NOMO-1 treated with dmso at 0.1 percent for 144 hours (cell line): Measurements from ENCODE around the gene PAX2.

Experiments
- DNase-seq: peaks from one replicate; lab custom pipeline; 2025; ENCODE audit not compliant: unreplicated experiment; lab: John Stamatoyannopoulos, UW

PAX2 gene

DNA sequence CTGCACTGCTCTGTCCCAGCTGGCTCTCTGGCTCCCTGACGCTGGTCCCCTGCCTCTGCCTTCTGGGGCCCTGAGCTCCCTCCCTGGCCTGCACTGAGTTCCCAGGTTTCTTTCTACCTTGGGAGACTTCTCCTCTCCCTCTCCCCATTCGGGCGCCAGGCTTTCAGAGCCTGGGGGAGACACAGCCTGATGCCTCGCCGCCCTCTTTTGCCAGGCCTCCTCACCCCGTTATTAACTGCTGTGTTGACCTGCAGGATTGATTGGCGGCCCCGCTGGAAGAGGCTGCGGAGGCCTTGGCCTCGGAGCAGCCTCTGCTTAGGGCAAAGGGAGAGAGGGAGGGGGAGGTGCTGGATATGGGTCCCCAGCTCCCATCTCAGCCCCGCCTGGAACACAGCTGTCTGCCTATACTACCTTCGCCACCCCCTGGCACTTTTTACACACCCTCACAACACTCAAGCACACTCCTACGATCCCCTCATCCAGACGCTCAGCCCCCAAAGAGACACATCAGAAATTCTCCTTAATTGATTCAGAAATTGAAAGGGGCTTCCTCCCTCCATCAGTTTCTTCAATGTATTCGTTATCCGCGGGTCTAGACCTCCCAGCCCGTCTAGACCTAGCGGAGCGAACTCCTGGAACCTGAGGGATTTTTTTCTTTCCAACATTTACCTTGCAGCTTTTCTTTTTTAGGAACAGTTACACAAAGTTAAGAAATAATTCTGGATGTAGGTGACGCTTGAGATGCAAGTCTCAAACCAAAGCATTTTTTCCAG lies 7.1 kb upstream of the PAX2 start:
- no peak for DNase-seq

DNA sequence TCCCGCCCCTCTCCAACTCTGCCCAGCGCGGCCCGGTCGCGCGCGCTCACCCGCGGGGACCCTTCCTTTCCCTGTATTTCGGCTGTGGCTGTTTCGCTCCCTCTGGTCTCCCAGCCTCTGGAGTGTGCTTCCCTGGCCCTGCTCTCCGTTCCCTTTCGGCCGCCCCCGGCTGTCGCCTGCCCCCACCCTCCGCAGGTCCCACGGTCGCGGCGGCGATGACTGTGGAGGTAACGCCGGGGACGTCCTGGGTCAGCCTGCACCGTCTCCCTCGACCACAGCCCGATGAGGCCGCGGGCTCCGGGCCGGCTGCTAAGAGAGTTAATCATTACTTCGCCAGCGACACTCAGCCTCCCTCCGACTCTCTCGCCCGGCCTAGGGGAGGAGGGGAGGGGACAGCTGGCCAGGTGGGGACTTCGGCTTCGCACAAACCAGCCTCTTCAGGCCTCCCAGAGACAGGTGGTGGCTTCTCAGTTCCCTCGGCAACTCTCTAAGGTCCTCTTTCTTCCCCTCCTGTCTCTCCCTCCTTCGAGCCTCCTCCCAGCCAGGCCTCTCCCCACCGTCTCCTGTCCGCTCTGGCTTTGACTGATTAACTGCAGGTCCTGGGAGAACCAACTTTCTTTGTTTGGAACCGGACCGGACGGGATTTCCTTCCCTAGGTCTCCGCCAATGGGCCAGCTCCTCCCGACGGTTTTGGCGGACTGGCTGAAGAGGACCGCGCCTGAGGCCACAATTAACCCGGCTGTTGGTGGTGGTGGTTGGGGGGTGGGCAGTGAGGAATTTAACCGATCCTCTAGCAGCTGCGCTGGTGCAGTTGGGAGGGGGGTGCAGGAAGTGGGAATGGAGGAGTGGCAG lies 5.6 kb upstream of the PAX2 start:
- DNase-seq = no peak

DNA sequence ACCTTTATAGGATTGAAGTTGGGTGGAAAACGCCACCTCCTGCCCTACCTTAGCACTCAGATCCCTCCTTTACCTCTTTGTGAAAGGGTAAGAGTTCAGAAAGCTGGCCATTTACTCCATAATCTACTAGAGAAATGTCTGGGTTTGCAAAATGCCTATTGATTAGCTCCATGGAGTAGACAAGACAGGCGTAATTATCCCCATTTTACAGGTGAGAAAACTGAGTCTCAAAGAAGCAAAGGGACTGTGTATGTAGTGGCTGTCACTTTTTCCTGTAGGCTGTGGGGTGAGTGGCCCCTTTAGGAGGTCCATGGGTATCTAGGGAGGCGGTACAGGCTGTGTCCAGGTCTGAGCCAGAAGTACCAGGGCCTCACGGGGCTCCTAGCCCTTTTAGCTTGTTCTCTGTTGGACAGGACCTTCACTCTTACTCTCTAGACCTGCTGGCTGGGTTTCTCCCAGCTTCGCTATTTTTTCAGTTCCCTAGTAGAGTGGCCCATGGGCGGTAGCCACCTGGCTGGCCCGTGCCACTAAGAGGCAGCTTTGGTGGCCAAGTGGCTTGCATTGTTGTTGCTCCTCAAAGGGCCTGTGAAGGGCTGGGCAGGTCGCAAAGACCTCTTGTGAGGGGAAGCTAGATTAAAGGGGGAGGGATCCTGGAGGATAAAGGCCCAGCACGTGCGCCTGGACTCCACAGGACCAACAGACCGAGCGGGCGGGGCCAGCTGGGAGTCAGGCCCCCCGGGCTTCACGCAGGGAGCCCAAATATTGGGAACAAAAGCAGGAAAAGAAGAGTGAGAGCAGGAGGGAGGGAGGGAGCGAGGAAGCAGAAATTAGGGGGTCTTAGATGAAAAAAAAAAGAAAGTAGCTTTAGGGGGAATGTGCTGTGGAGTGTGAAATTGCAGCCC lies 4.7 kb upstream of the PAX2 start:
- no peak for DNase-seq

- DNase-seq = no peak
Measured at GRCh38 chr10:100741378-100742075, 3.9 kb upstream of the PAX2 start.

GRCh38 chr10:100742076-100742771 lies 3.2 kb upstream of the PAX2 start:
- no peak for DNase-seq

GRCh38 chr10:100742936-100743335 lies 2.4 kb upstream of the PAX2 start:
- DNase-seq = no peak

DNA sequence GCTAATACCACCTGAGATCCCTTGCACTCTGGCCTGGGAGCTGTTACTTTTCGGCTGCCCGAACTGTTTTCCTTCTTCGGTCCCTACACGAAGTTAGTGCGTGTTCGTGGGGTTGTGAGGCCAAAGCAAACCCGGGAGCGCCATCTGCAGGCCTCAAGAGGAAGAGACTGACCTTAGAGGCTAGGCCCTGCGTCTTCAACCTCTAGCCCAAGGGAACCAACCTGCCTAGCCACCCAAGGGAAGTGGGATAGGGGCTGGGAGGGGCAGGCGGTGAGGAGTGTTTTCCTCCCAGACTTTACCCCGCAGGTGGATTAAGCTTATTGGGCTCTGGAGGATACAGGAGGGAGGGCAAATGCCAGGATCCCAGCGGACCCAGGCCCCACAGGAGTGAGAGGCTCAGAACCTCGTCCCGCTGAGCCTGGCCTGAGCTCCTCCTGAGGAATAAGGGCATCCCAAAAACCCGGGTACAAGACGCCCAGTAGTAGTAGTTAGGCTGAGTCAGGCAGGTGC lies 1.7 kb upstream of the PAX2 start:
- DNase-seq = peak; percentile 77

DNA sequence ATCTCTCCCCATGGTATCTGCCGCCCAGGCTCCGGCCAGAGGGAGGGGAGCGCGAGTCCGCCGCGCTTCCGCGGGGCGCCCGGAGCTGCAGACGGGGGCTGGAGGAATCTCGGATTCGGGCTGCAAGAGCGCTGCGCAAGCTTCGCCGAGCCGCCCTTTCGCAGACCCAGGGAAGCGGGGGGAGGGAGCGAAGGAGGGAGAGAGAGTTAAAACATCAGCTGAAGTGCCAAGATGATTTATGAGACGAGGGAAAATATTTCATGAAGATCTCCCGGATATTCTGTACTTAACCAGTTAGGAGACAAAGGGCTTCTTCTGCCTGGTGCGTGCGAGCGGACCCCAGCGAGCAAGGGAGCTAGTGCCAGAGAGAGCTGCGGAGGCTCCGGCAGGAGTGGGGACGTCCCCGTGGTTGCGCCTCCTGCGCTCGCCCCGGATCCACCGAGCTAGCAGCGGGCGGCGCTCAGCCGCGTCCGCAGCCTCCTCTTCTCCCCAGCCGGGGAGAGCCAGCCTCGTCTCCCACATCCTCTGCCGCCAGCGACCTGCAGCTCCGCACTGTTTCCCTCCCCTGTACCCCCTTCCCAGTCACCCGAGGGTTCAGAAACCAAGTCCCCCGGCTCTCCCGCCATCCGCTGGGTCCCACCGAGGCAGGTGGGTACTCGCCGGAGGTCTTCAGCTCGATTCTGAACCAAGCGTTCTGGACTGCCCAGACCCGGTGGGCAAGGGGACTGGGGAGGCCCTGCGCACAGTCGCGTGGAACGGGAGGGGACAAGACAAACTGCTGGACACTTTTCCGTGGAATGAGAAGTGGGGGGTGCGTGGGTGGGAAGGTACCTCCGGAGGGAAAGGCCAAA lies 1.0 kb upstream of the PAX2 start:
- DNase-seq = no peak

GRCh38 chr10:100745882-100746783 lies 751 bp downstream of the PAX2 start:
- DNase-seq = no peak

DNA sequence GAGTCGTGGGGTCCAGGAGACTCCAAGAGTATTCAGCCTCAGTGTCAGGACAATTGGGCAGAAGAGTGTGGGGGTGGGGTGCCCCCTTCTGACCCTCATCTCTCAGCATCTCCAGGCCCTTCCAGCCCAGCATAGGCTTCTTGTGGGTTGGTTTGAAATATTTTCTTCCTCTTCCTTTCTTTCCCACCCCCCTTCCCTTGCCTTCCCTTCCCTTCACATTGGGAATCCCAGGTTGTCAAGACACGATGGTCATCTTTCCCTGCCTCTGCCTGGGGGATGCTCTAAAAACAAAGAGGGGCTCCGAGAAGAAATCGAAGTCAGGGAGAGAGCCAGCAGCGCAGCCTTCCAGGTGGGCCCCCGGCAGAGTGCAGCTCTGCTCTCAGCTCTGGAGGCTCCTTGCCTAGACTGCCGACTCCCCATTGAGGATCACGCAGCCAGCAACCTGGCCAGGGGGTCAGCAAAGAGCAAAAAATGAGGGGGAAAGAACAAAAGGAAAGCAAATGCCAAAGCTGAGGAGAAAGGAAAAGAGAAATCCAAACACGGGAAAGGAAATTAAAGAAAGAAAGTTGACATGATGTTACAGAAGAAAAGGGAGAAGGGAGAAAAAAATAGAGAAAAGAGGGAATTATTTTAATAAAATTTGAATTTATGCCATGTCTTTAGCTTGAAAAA lies 1.5 kb downstream of the PAX2 start:
- no peak for DNase-seq

DNA sequence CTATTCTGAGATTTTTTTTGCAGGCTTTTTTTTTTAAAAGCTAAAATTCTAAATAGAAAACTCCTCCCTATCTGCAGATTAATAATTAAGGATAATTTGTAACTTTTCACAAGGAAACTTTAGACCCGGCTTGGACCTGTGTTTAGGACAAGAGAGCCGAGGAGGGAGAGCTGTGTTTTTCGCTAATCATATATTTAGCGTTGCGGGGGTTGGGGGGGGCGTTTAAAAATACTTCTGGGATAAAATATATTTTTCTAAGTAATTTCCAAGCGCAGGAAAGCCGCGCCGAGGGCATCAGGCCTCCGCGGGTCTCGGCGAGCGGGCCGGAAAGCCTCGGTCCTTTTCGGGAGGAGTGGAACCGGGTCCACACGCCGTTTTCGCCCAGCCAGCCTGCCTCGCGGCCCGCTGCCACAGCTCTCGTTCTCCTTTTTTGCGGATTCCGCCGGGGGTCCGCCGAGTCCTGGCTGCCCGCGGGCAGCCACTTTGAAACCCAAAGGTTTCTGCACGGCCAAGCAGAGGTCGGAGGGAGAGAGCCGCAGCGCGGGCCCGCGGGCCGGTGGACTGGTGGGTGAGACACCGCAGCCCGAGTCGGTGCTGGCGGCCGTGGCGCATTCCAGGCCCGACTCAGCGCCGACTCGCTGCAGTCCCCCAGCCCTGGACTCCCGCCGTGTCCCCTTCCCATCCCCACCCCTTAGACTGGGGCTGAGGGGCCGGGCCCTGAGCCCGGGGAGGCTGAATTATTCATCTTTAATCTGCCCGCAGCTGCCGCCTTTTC lies 2.3 kb downstream of the PAX2 start:
- DNase-seq = no peak

- DNase-seq = no peak
Measured at GRCh38 chr10:100748231-100749058, 3.1 kb downstream of the PAX2 start.

- DNase-seq = no peak
Measured at GRCh38 chr10:100749059-100749308, 3.6 kb downstream of the PAX2 start.

GRCh38 chr10:100749309-100750217 lies 4.2 kb downstream of the PAX2 start:
- no peak for DNase-seq
